ENCODE measurements around the gene MBD3. TPM values are rescaled to one million over a fixed set of nuclear protein-coding genes. Genes with fewer than 3 reads are reported as not detected.

Gene MBD3
- total and polyA plus RNA-seq, 7 donors: 26.1 to 105 (median 61.7) TPM

- no peak for DNase-seq
Measured at GRCh38 chr19:1528596-1529429, 63.9 kb downstream of the MBD3 start.

GRCh38 chr19:1527650-1528309 is 64.9 kb downstream of the MBD3 start:
- 65 to 77% methylated on average over 27 of the region's 27 CpGs for WGBS, 2 donors
- H3K4me3 ChIP-seq: no peak overlapping the region
- intact Hi-C loops (cut with DNase I): no loop called here
- TF ChIP-seq CTCF (IDR thresholded peaks at IDR 0.05): no peak
- no peak for TF ChIP-seq EP300 (IDR thresholded peaks at IDR 0.05)
- TF ChIP-seq POLR2A (IDR thresholded peaks at IDR 0.05): no peak
- TF ChIP-seq POLR2AphosphoS5 (IDR thresholded peaks at IDR 0.05): no peak
- no peaks in the 10 kb centered on the region for H3K36me3 ChIP-seq
- H3K9me3 ChIP-seq: no peaks in the 10 kb centered on the region
- DNase-seq: no peak
- peaks cover 25 to 66% (median 65%) of the 10 kb centered on the region in 3 donors for H3K27me3 ChIP-seq
- peaks cover 0 to 14% (median 10%) of the 10 kb centered on the region in 4 donors for H3K4me1 ChIP-seq
- no peak overlapping the region for H3K27ac ChIP-seq

More at GRCh38 chr19:1528596-1529429, 63.9 kb downstream of the MBD3 start:
- intact Hi-C loops (cut with DNase I): no loop called here
- Histone ChIP-seq H3K4me1 (peaks cover 0 to 8% (median 6%) of the 10 kb centered on the region in 4 donors), H3K9me3 (no peaks in the 10 kb centered on the region), H3K27me3 (peaks cover 15 to 55% (median 55%) of the 10 kb centered on the region in 3 donors), H3K27ac (no peak overlapping the region), H3K4me3 (no peak overlapping the region), H3K36me3 (no peaks in the 10 kb centered on the region)
- WGBS, 2 donors: 71 to 76% methylated on average over 23 of the region's 23 CpGs
- TF ChIP-seq CTCF (IDR thresholded peaks at IDR 0.05) (no peak), POLR2A (IDR thresholded peaks at IDR 0.05) (no peak), POLR2AphosphoS5 (IDR thresholded peaks at IDR 0.05) (no peak), EP300 (IDR thresholded peaks at IDR 0.05) (no peak)

GRCh38 chr19:1526979-1527649 is 65.6 kb downstream of the MBD3 start:
- H3K27me3 ChIP-seq: peaks cover 25 to 68% (median 67%) of the 10 kb centered on the region in 3 donors
- peaks cover 0 to 16% (median 11%) of the 10 kb centered on the region in 4 donors for H3K4me1 ChIP-seq
- H3K4me3 ChIP-seq: no peak overlapping the region
- no peak for DNase-seq
- 39 to 71% methylated on average over 18 of the region's 18 CpGs for WGBS, 2 donors
- intact Hi-C loops (cut with DNase I): no loop called here
- TF ChIP-seq CTCF (IDR thresholded peaks at IDR 0.05) (no peak), POLR2A (IDR thresholded peaks at IDR 0.05) (no peak), POLR2AphosphoS5 (IDR thresholded peaks at IDR 0.05) (no peak), EP300 (IDR thresholded peaks at IDR 0.05) (no peak)
- H3K9me3 ChIP-seq: no peaks in the 10 kb centered on the region
- no peak overlapping the region for H3K27ac ChIP-seq
- no peaks in the 10 kb centered on the region for H3K36me3 ChIP-seq

GRCh38 chr19:1526066-1526778 is 66.4 kb downstream of the MBD3 start:
- 64 to 78% methylated on average over 33 of the region's 33 CpGs for WGBS, 2 donors
- DNase-seq: no peak
- H3K27me3 ChIP-seq: peaks cover 25 to 68% (median 67%) of the 10 kb centered on the region in 3 donors
- intact Hi-C loops (cut with DNase I): no loop called here
- no peaks in the 10 kb centered on the region for H3K36me3 ChIP-seq
- TF ChIP-seq EP300 (IDR thresholded peaks at IDR 0.05): no peak
- TF ChIP-seq CTCF (IDR thresholded peaks at IDR 0.05): no peak
- TF ChIP-seq POLR2A (IDR thresholded peaks at IDR 0.05): no peak
- no peak for TF ChIP-seq POLR2AphosphoS5 (IDR thresholded peaks at IDR 0.05)
- H3K27ac ChIP-seq: no peak overlapping the region
- no peaks in the 10 kb centered on the region for H3K9me3 ChIP-seq
- H3K4me1 ChIP-seq: peaks cover 0 to 25% (median 19%) of the 10 kb centered on the region in 4 donors
- H3K4me3 ChIP-seq: no peak overlapping the region
